ENCODE measurements around the gene KRTAP10-6.
"Not testable (repeated sequence)": the region's sequence is repeated elsewhere in the genome, so short reads cannot be mapped to it uniquely, and the experiment has no call there.

DNA sequence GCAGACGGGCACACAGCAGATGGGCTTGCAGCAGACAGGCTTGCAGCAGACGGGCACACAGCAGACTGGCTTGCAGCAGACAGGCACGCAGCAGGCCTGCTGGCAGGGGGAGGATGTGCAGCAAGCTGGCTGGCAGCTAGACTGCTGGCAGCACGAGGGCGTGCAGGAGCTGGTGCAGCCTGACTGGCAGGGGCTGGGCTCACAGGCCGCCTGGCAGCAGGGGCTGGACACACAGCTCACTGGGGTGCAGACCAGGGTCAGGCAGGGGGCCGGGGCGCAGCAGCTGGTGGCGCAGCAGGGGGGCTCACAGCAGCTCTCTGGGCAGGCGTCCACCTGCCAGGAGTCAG is 34.0 kb downstream of the KRTAP10-6 start:
- TF ChIP-seq, protein P1, sequence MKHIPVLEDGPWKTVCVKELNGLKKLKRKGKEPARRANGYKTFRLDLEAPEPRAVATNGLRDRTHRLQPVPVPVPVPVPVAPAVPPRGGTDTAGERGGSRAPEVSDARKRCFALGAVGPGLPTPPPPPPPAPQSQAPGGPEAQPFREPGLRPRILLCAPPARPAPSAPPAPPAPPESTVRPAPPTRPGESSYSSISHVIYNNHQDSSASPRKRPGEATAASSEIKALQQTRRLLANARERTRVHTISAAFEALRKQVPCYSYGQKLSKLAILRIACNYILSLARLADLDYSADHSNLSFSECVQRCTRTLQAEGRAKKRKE (CRISPR knock-in tag; IDR thresholded peaks at IDR 0.05; ENCODE audit: low read depth), result not testable (repeated sequence)
- not testable (repeated sequence) for TF ChIP-seq RAD21 (conservative IDR thresholded peaks at IDR 0.05 in 1 of 2, IDR thresholded peaks at IDR 0.05 in 1 of 2); POLR2A (IDR thresholded peaks at IDR 0.05; ENCODE audit: low read length); CEBPB (IDR thresholded peaks at IDR 0.05); MAZ (IDR thresholded peaks at IDR 0.05; ENCODE audit: borderline replicate concordance, low read depth, low read length); RFX5 (IDR thresholded peaks at IDR 0.05); NFE2L2 (conservative IDR thresholded peaks at IDR 0.05; ENCODE audit: low read length); BHLHE40 (IDR thresholded peaks at IDR 0.05; ENCODE audit: low read depth, low read length)
- TF ChIP-seq, protein P2, sequence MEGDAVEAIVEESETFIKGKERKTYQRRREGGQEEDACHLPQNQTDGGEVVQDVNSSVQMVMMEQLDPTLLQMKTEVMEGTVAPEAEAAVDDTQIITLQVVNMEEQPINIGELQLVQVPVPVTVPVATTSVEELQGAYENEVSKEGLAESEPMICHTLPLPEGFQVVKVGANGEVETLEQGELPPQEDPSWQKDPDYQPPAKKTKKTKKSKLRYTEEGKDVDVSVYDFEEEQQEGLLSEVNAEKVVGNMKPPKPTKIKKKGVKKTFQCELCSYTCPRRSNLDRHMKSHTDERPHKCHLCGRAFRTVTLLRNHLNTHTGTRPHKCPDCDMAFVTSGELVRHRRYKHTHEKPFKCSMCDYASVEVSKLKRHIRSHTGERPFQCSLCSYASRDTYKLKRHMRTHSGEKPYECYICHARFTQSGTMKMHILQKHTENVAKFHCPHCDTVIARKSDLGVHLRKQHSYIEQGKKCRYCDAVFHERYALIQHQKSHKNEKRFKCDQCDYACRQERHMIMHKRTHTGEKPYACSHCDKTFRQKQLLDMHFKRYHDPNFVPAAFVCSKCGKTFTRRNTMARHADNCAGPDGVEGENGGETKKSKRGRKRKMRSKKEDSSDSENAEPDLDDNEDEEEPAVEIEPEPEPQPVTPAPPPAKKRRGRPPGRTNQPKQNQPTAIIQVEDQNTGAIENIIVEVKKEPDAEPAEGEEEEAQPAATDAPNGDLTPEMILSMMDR (IDR thresholded peaks at IDR 0.05), result not testable (repeated sequence)
- TF ChIP-seq, protein P3, sequence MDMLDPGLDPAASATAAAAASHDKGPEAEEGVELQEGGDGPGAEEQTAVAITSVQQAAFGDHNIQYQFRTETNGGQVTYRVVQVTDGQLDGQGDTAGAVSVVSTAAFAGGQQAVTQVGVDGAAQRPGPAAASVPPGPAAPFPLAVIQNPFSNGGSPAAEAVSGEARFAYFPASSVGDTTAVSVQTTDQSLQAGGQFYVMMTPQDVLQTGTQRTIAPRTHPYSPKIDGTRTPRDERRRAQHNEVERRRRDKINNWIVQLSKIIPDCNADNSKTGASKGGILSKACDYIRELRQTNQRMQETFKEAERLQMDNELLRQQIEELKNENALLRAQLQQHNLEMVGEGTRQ (IDR thresholded peaks at IDR 0.05), result not testable (repeated sequence)
- TF ChIP-seq, protein P4, sequence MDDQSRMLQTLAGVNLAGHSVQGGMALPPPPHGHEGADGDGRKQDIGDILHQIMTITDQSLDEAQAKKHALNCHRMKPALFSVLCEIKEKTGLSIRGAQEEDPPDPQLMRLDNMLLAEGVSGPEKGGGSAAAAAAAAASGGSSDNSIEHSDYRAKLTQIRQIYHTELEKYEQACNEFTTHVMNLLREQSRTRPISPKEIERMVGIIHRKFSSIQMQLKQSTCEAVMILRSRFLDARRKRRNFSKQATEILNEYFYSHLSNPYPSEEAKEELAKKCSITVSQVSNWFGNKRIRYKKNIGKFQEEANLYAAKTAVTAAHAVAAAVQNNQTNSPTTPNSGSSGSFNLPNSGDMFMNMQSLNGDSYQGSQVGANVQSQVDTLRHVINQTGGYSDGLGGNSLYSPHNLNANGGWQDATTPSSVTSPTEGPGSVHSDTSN (IDR thresholded peaks at IDR 0.05), result not testable (repeated sequence)
- TF ChIP-seq, protein P5, sequence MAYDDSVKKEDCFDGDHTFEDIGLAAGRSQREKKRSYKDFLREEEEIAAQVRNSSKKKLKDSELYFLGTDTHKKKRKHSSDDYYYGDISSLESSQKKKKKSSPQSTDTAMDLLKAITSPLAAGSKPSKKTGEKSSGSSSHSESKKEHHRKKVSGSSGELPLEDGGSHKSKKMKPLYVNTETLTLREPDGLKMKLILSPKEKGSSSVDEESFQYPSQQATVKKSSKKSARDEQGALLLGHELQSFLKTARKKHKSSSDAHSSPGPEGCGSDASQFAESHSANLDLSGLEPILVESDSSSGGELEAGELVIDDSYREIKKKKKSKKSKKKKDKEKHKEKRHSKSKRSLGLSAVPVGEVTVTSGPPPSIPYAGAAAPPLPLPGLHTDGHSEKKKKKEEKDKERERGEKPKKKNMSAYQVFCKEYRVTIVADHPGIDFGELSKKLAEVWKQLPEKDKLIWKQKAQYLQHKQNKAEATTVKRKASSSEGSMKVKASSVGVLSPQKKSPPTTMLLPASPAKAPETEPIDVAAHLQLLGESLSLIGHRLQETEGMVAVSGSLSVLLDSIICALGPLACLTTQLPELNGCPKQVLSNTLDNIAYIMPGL (CRISPR knock-in tag; IDR thresholded peaks at IDR 0.05; ENCODE audit: borderline replicate concordance), result not testable (repeated sequence)
- TF ChIP-seq, protein P6, sequence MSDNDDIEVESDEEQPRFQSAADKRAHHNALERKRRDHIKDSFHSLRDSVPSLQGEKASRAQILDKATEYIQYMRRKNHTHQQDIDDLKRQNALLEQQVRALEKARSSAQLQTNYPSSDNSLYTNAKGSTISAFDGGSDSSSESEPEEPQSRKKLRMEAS (IDR thresholded peaks at IDR 0.05), result not testable (repeated sequence)
